HepG2 (cell line): ENCODE measurements around the gene TSPAN32. TPM values are rescaled to one million over a fixed set of nuclear protein-coding genes. Genes with fewer than 3 reads are reported as not detected.

Experiments used
- ADNP ChIP-seq: sonication (generic); formaldehyde crosslinking; IDR thresholded peaks from 2 replicates; pipeline ENCODE4 v1.4.0; 2020; ENCODE audit warnings: missing genetic modification reagents
- BRCA1 ChIP-seq: sonication (generic); formaldehyde crosslinking; IDR thresholded peaks from 2 replicates; pipeline ENCODE4 v1.4.0; 2020; ENCODE audit warnings: missing genetic modification reagents
- CAMTA2 ChIP-seq: sonication (generic); formaldehyde crosslinking; IDR thresholded peaks from 2 replicates; pipeline ENCODE4 v1.4.0; 2020; ENCODE audit warnings: mild to moderate bottlenecking, missing genetic modification reagents, borderline replicate concordance
- EED ChIP-seq: sonication (generic); formaldehyde crosslinking; IDR thresholded peaks from 2 replicates; pipeline ENCODE4 v1.5.0; 2020; ENCODE audit warnings: mild to moderate bottlenecking, missing genetic modification reagents
- ETV6 ChIP-seq: sonication (generic); formaldehyde crosslinking; conservative IDR thresholded peaks from 2 replicates; pipeline ENCODE4 v1.4.0; 2020; ENCODE audit warnings: missing genetic modification reagents
- GABPA ChIP-seq, 2 experiments: IDR thresholded peaks; 2 replicates each; pipeline ENCODE4 v1.6.1; 2011 to 2016; ENCODE audit warnings: low read depth in 2 of 2, low read length in 1 of 2, missing biosample characterization in 1 of 2, missing genetic modification characterization in 1 of 2
- HOXA9 ChIP-seq: sonication (generic); formaldehyde crosslinking; IDR thresholded peaks from 2 replicates; pipeline ENCODE4 v1.8.1; 2022; ENCODE audit warnings: missing genetic modification reagents, mild to moderate bottlenecking, moderate library complexity, borderline replicate concordance
- IRX3 ChIP-seq: sonication (generic); formaldehyde crosslinking; IDR thresholded peaks from 2 replicates; pipeline ENCODE4 v1.8.1; 2023; ENCODE audit warnings: mild to moderate bottlenecking, low read depth, missing genetic modification reagents, borderline replicate concordance
- KMT2A ChIP-seq: sonication (generic); formaldehyde crosslinking; IDR thresholded peaks from 2 replicates; pipeline ENCODE4 v1.4.0; 2020; ENCODE audit warnings: missing genetic modification reagents
- MZF1 ChIP-seq: sonication (generic); formaldehyde crosslinking; IDR thresholded peaks from 2 replicates; pipeline ENCODE4 v1.8.1; 2023; ENCODE audit warnings: mild to moderate bottlenecking, missing genetic modification reagents, borderline replicate concordance
- PAF1 ChIP-seq: IDR thresholded peaks from 2 replicates; pipeline ENCODE4 v1.6.1; 2016; ENCODE audit warnings: missing genetic modification reagents, missing compliant biosample characterization
- PHF20 ChIP-seq: sonication (generic); formaldehyde crosslinking; IDR thresholded peaks from 2 replicates; pipeline ENCODE4 v1.5.0; 2020; ENCODE audit warnings: mild to moderate bottlenecking, missing genetic modification reagents
- REXO4 ChIP-seq: sonication (generic); formaldehyde crosslinking; IDR thresholded peaks from 2 replicates; pipeline ENCODE4 v1.8.0; 2022; ENCODE audit warnings: missing genetic modification reagents, mild to moderate bottlenecking, borderline replicate concordance
- TSC22D2 ChIP-seq: sonication (generic); formaldehyde crosslinking; IDR thresholded peaks from 2 replicates; pipeline ENCODE4 v1.5.1; 2020; ENCODE audit warnings: missing genetic modification reagents, mild to moderate bottlenecking, borderline replicate concordance
- ZFP62 ChIP-seq: sonication (generic); formaldehyde crosslinking; IDR thresholded peaks from 2 replicates; pipeline ENCODE4 v1.4.0; 2020; ENCODE audit warnings: missing genetic modification reagents
- ZNF577 ChIP-seq: sonication (generic); formaldehyde crosslinking; IDR thresholded peaks from 2 replicates; pipeline ENCODE4 v1.4.0; 2020; ENCODE audit warnings: mild to moderate bottlenecking, low read depth, missing genetic modification reagents, borderline replicate concordance
- ZNF724P ChIP-seq: sonication (generic); formaldehyde crosslinking; IDR thresholded peaks from 2 replicates; pipeline ENCODE4 v1.8.0; 2022; ENCODE audit warnings: missing genetic modification reagents, borderline replicate concordance
- ZNF775 ChIP-seq: sonication (generic); formaldehyde crosslinking; IDR thresholded peaks from 2 replicates; pipeline ENCODE4 v1.4.0; 2020; ENCODE audit warnings: missing genetic modification reagents, mild to moderate bottlenecking, moderate library complexity, borderline replicate concordance
- ZNF777 ChIP-seq: sonication (generic); formaldehyde crosslinking; IDR thresholded peaks from 2 replicates; pipeline ENCODE4 v1.4.0; 2020; ENCODE audit warnings: missing genetic modification reagents
- ZNF839 ChIP-seq: sonication (generic); formaldehyde crosslinking; IDR thresholded peaks from 2 replicates; pipeline ENCODE4 v1.4.0; 2020; ENCODE audit warnings: missing genetic modification reagents, mild to moderate bottlenecking, borderline replicate concordance
- polyA plus RNA-seq, 8 experiments: library from polyadenylated mRNA; depleted of rRNA in 3 of 8; stranded (reverse) in 7 of 8; unstranded in 1 of 8; fragments of >200 nt; fragmentation: Illumina TruSeq in 4 of 8; extraction: Trizol in 4 of 8; gene quantifications; 2 replicates each; pipeline versions ENCODE4 v1.2.1 to v1.2.3, GENCODE V29; 2011 to 2016; ENCODE audit warnings: low read depth in 4 of 8, missing spikeins in 1 of 8, mixed read lengths in 1 of 8; ENCODE audit not compliant: insufficient read depth in 1 of 8
- total RNA-seq, 5 experiments: library from RNA; depleted of rRNA; stranded (reverse); fragments of >200 nt; fragmentation: Illumina TruSeq; extraction: Trizol; gene quantifications; 2 replicates each; pipeline ENCODE4 v1.2.3, GENCODE V29; 2016; ENCODE audit warnings: low read depth in 1 of 5
- TF ChIP-seq, protein P1 (sequence below): sonication (generic); formaldehyde crosslinking; IDR thresholded peaks from 2 replicates; pipeline ENCODE4 v1.9.0; 2022; ENCODE audit warnings: low read depth, missing genetic modification reagents
- TF ChIP-seq, protein P2 (sequence below): sonication (generic); formaldehyde crosslinking; IDR thresholded peaks from 2 replicates; pipeline ENCODE4 v1.4.0; 2020; ENCODE audit warnings: missing genetic modification reagents
- TF ChIP-seq, protein P3 (sequence below): sonication (generic); formaldehyde crosslinking; IDR thresholded peaks from 2 replicates; pipeline ENCODE4 v1.9.0; 2021; ENCODE audit warnings: missing genetic modification reagents, borderline replicate concordance
- TF ChIP-seq, protein P4 (sequence below): sonication (generic); formaldehyde crosslinking; IDR thresholded peaks from 2 replicates; pipeline ENCODE4 v1.5.0; 2020; ENCODE audit warnings: missing genetic modification reagents

TSPAN32 gene
- total and polyA plus RNA-seq, 2 of the 13 experiments (the other 11 are each of a cell fraction or from before 2014, with no cell fraction given) = 0.09 to 0.70 TPM

DNA sequence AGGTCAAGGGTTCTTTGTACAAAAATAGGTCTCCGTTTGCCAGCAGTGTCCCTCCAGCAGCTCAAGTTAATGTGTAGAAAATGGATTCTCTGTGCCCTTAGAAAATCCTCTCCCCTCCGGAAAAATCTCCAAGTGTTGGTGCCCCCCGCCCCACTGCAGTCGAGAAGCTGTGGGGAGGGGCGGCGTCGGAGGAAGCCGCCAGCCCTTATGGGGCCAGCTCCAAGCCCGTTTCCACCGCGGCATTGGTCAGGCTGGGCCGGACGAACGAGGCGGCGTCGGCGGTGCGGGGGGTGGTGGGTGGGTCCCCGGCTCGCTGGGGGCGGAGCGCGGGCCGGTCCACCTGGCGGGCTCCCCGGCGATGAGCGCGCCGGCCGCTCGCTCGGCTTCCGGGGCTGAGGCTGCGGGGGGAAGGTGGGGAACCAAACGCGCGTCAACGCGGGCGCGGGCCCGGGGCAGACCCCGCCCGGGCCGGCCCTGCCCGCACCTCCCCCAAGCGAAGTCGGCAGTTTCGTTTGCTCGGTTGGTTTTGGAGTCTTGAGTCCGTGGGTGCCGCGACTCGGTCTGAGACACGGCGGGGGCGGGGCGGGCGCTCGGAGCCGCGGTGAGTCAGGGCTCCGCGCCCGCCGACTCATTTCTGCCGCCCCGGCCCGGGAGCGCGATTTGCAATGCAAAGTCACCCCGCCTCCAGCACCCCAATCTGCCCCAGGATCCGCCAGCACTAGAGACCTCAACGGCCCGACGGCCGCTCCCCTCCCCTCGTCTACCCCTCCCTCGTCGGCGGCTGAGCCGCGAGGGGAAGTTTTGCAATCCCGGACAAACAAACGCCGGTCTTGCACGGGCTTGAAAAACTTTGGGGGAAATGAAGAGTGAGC, 32.8 kb upstream of the TSPAN32 start (continued):
- TF ChIP-seq ZNF724P (CRISPR knock-in tag) (no peak), ZNF577 (no peak), ADNP (CRISPR knock-in tag) (no peak), ETV6 (CRISPR knock-in tag) (peak; percentile 59; the same call in 1 of the 2 replicates), PAF1 (CRISPR knock-in tag) (no peak), MZF1 (CRISPR knock-in tag) (no peak), TSC22D2 (CRISPR knock-in tag) (0 out of 2 replicates have a peak, but pooled peaks have one; percentile 66), ZNF777 (peak; percentile 98), GABPA (IDR thresholded peaks at IDR 0.05; ENCODE audit: low read depth, low read length) (peak; percentile 22; the same call in 1 of the 2 replicates), GABPA (CRISPR knock-in tag; IDR thresholded peaks at IDR 0.05; ENCODE audit: low read depth) (no peak), CAMTA2 (no peak), REXO4 (CRISPR knock-in tag) (no peak), IRX3 (CRISPR knock-in tag) (no peak), ZNF839 (no peak), KMT2A (CRISPR knock-in tag) (peak; percentile 60; the same call in 1 of the 2 replicates), PHF20 (CRISPR knock-in tag) (no peak), ZFP62 (no peak), ZNF775 (no peak), BRCA1 (CRISPR knock-in tag) (no peak), HOXA9 (no peak; the same call in 1 of the 2 replicates), EED (CRISPR knock-in tag) (no peak)
- TF ChIP-seq, protein P1, sequence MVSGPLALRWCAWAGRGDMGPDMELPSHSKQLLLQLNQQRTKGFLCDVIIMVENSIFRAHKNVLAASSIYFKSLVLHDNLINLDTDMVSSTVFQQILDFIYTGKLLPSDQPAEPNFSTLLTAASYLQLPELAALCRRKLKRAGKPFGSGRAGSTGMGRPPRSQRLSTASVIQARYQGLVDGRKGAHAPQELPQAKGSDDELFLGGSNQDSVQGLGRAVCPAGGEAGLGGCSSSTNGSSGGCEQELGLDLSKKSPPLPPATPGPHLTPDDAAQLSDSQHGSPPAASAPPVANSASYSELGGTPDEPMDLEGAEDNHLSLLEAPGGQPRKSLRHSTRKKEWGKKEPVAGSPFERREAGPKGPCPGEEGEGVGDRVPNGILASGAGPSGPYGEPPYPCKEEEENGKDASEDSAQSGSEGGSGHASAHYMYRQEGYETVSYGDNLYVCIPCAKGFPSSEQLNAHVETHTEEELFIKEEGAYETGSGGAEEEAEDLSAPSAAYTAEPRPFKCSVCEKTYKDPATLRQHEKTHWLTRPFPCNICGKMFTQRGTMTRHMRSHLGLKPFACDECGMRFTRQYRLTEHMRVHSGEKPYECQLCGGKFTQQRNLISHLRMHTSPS (CRISPR knock-in tag) = no peak
- TF ChIP-seq, protein P2, sequence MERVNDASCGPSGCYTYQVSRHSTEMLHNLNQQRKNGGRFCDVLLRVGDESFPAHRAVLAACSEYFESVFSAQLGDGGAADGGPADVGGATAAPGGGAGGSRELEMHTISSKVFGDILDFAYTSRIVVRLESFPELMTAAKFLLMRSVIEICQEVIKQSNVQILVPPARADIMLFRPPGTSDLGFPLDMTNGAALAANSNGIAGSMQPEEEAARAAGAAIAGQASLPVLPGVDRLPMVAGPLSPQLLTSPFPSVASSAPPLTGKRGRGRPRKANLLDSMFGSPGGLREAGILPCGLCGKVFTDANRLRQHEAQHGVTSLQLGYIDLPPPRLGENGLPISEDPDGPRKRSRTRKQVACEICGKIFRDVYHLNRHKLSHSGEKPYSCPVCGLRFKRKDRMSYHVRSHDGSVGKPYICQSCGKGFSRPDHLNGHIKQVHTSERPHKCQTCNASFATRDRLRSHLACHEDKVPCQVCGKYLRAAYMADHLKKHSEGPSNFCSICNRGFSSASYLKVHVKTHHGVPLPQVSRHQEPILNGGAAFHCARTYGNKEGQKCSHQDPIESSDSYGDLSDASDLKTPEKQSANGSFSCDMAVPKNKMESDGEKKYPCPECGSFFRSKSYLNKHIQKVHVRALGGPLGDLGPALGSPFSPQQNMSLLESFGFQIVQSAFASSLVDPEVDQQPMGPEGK (CRISPR knock-in tag) = peak; percentile 95
- TF ChIP-seq, protein P3, sequence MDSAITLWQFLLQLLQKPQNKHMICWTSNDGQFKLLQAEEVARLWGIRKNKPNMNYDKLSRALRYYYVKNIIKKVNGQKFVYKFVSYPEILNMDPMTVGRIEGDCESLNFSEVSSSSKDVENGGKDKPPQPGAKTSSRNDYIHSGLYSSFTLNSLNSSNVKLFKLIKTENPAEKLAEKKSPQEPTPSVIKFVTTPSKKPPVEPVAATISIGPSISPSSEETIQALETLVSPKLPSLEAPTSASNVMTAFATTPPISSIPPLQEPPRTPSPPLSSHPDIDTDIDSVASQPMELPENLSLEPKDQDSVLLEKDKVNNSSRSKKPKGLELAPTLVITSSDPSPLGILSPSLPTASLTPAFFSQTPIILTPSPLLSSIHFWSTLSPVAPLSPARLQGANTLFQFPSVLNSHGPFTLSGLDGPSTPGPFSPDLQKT (CRISPR knock-in tag) = no peak
- TF ChIP-seq, protein P4, sequence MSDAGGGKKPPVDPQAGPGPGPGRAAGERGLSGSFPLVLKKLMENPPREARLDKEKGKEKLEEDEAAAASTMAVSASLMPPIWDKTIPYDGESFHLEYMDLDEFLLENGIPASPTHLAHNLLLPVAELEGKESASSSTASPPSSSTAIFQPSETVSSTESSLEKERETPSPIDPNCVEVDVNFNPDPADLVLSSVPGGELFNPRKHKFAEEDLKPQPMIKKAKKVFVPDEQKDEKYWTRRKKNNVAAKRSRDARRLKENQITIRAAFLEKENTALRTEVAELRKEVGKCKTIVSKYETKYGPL = no peak
